GM12878 (cell line): Measurements from ENCODE around the gene CHMP1A. TPM values are rescaled to one million over a fixed set of nuclear protein-coding genes. Genes with fewer than 3 reads are reported as not detected.

Experiments
- ATAC-seq: fragments of 200-7000 bp; cut with Tn5 transposase; 3 replicates; pipeline ENCODE4 v1.9.1; 2020; ENCODE audit warnings: mild to moderate bottlenecking, moderate library complexity
- BruUV-seq: library from RNA; stranded (reverse); fragments of 400-500 nt; replicated peaks from 2 replicates; lab custom pipeline; 2021; lab: Mats Ljungman, UMichigan
- CTCF ChIA-PET: fragments of 300-600 bp; sonication (Branson Sonifier 250); formaldehyde crosslinking; extraction: SDS; loops from one replicate; lab custom pipeline; 2021; ENCODE audit warnings: inconsistent platforms; lab: Yijun Ruan, JAX
- POLR2A ChIA-PET: fragments of 350-600 bp; formaldehyde crosslinking; extraction: SDS; loops from one replicate; lab custom pipeline; 2021; ENCODE audit warnings: inconsistent platforms; lab: Charles Lee
- RAD21 ChIA-PET: fragments of 300-600 bp; sonication (Branson Sonifier 250); formaldehyde crosslinking; loops from one replicate; lab custom pipeline; 2023; ENCODE audit warnings: antibody characterized with exemption; ENCODE audit not compliant: unreplicated experiment; lab: Charles Lee
- SMC1A ChIA-PET: fragments of 300-600 bp; sonication (Branson Sonifier 250); formaldehyde crosslinking; loops from one replicate; lab custom pipeline; 2023; ENCODE audit not compliant: unreplicated experiment, uncharacterized antibody; lab: Charles Lee
- DNase-seq: peaks from one replicate; pipeline ENCODE4 v3.0.0-alpha.2; 2011; ENCODE audit warnings: low read depth, low spot score
- FAIRE-seq: peaks from 3 replicates; lab custom pipeline; 2011; peaks lifted over from hg19 to GRCh38; lab: Jason Lieb, UNC
- H2AFZ ChIP-seq: 2 replicates; pipeline ENCODE4 v1.6.0; 2011; ENCODE audit warnings: low read depth, low read length, control low read depth; ENCODE audit not compliant: control insufficient read depth
- H3K27ac ChIP-seq: 2 replicates; pipeline ENCODE4 v1.5.1; 2011; ENCODE audit warnings: control low read depth; ENCODE audit not compliant: control insufficient read depth, insufficient read depth
- H3K27me3 ChIP-seq, 2 experiments: replicated peaks in 1 of 2; 2 replicates each; pipeline versions ENCODE4 v1.6.0 to v1.6.1; 2011; ENCODE audit warnings: low read length in 1 of 2; ENCODE audit not compliant: control insufficient read depth in 2 of 2, insufficient read depth in 2 of 2
- H3K36me3 ChIP-seq, 2 experiments: 2 replicates each; pipeline ENCODE4 v1.5.1; 2011; ENCODE audit warnings: low read length in 1 of 2; ENCODE audit not compliant: control insufficient read depth in 2 of 2, insufficient read depth in 2 of 2
- H3K4me1 ChIP-seq: 2 replicates; pipeline ENCODE4 v1.6.1; 2011; ENCODE audit warnings: mild to moderate bottlenecking, low read length, moderate library complexity, mixed read lengths; ENCODE audit not compliant: control insufficient read depth, insufficient read depth
- H3K4me2 ChIP-seq: 2 replicates; pipeline ENCODE4 v1.6.0; 2011; ENCODE audit warnings: control low read depth; ENCODE audit not compliant: control insufficient read depth, insufficient read depth
- H3K4me3 ChIP-seq: fragments of 200-600 bp; sonication (generic); 2 replicates; pipeline ENCODE4 v1.5.1; 2016
- H3K79me2 ChIP-seq: 2 replicates; pipeline ENCODE4 v1.6.0; 2011; ENCODE audit warnings: low read length; ENCODE audit not compliant: control insufficient read depth, insufficient read depth
- H3K9ac ChIP-seq: 2 replicates; pipeline ENCODE4 v1.8.0; 2011; ENCODE audit warnings: low read length, control low read depth, mixed read lengths; ENCODE audit not compliant: control insufficient read depth, insufficient read depth
- H3K9me3 ChIP-seq: replicated peaks from 3 replicates; pipeline ENCODE4 v1.5.1; 2011; ENCODE audit warnings: mild to moderate bottlenecking, low read length; ENCODE audit not compliant: control insufficient read depth, insufficient read depth
- H4K20me1 ChIP-seq: 2 replicates; pipeline ENCODE4 v1.6.0; 2011; ENCODE audit not compliant: control insufficient read depth, insufficient read depth
- ASH2L ChIP-seq: fragments of 300-600, 200-600 bp; sonication (generic); IDR thresholded peaks from 2 replicates; pipeline ENCODE4 v1.6.1; 2017; ENCODE audit warnings: low read depth, mild to moderate bottlenecking, borderline replicate concordance
- ATF2 ChIP-seq: IDR thresholded peaks from 2 replicates; pipeline ENCODE4 v1.6.1; 2012; ENCODE audit warnings: low read length, inconsistent platforms
- BACH1 ChIP-seq: fragments of 450-650 bp; IDR thresholded peaks from 2 replicates; pipeline ENCODE4 v1.6.1; 2017; ENCODE audit warnings: mild to moderate bottlenecking, borderline replicate concordance
- BCLAF1 ChIP-seq: fragments of 450-650 bp; IDR thresholded peaks from 2 replicates; pipeline ENCODE4 v1.6.1; 2017; ENCODE audit warnings: antibody characterized with exemption, mild to moderate bottlenecking, moderate library complexity
- CEBPB ChIP-seq, 2 experiments: fragments of 150-350 bp in 1 of 2; IDR thresholded peaks; 2 replicates each; pipeline ENCODE4 v1.6.1; 2012 to 2014; ENCODE audit warnings: low read depth in 2 of 2, low read length in 2 of 2, borderline replicate concordance in 1 of 2, inconsistent platforms in 1 of 2
- EP300 ChIP-seq, 2 experiments: fragments of 150-350 bp in 1 of 2; IDR thresholded peaks; 2 replicates each; pipeline ENCODE4 v1.6.1; 2011 to 2012; ENCODE audit warnings: low read depth in 2 of 2, low read length in 2 of 2, borderline replicate concordance in 1 of 2, improper control_type of control experiment in 1 of 2, inconsistent platforms in 1 of 2; ENCODE audit not compliant: control insufficient read depth in 1 of 2
- IKZF1 ChIP-seq: fragments of 450-650 bp; conservative IDR thresholded peaks from 2 replicates; pipeline ENCODE4 v1.6.1; 2017; ENCODE audit warnings: antibody characterized with exemption, mild to moderate bottlenecking
- PBX3 ChIP-seq: IDR thresholded peaks from 2 replicates; pipeline ENCODE4 v1.6.1; 2011; ENCODE audit warnings: mild to moderate bottlenecking, low read depth, low read length, moderate library complexity; ENCODE audit not compliant: insufficient replicate concordance
- SMAD5 ChIP-seq: IDR thresholded peaks from 2 replicates; pipeline ENCODE4 v1.6.1; 2016; ENCODE audit warnings: antibody characterized with exemption, low read depth
- SMARCA5 ChIP-seq: fragments of 450-650 bp; IDR thresholded peaks from 2 replicates; pipeline ENCODE4 v1.6.1; 2017; ENCODE audit warnings: mild to moderate bottlenecking
- SP1 ChIP-seq: IDR thresholded peaks from one replicate; pipeline ENCODE4 v1.6.1; 2011; ENCODE audit warnings: low read depth, low read length
- TCF3 ChIP-seq: IDR thresholded peaks from 2 replicates; pipeline ENCODE4 v1.6.1; 2012; ENCODE audit warnings: low read depth, mild to moderate bottlenecking, low read length, borderline replicate concordance; ENCODE audit not compliant: insufficient read depth
- YBX1 ChIP-seq: fragments of 450-650 bp; IDR thresholded peaks from 2 replicates; pipeline ENCODE4 v1.6.1; 2016; ENCODE audit warnings: antibody characterized with exemption
- WGBS: methylation state at CpG from one replicate; pipeline ENCODE4 v1.1.6; 2016; ENCODE audit warnings: low lambda C conversion rate; ENCODE audit not compliant: insufficient replicate concordance, insufficient coverage; ENCODE audit errors: missing lambda C conversion rate; 5-methylcytosine and 5-hydroxymethylcytosine counted together
- in situ Hi-C: fragments of 300-500 bp; cut with MboI; formaldehyde crosslinking; loops from 9 replicates; pipeline ENCODE4 v1.14.3; 2018; ENCODE audit warnings: mixed read lengths
- intact Hi-C: fragments of 100-400 bp; cut with micrococcal nuclease; formaldehyde crosslinking; loops from one replicate; pipeline ENCODE4 v1.14.2; 2022; ENCODE audit not compliant: unreplicated experiment
- polyA plus RNA-seq, 11 experiments: library from polyadenylated mRNA; depleted of rRNA in 4 of 11; unstranded in 6 of 11; stranded (reverse) in 5 of 11; fragments of >200 nt; fragmentation: Nextera tagmentation in 4 of 11; fragmentation: Illumina TruSeq in 1 of 11; extraction: Ambion mirVana in 4 of 11; extraction: Trizol in 1 of 11; gene quantifications; 1 replicate in 1 of 11; 2 replicates in 10 of 11; pipeline versions ENCODE4 v1.2.1 to v1.2.3, GENCODE V29; 2011 to 2016; ENCODE audit warnings: inconsistent platforms in 2 of 11, missing spikeins in 2 of 11, low read depth in 1 of 11
- total RNA-seq, 4 experiments: library from RNA; depleted of rRNA in 3 of 4; stranded (reverse); fragments of >200 nt in 3 of 4; fragmentation: Illumina TruSeq in 1 of 4; extraction: Trizol in 1 of 4; gene quantifications; 2 replicates each; pipeline versions ENCODE4 v1.2.1 to v1.2.3, GENCODE V29; 2013 to 2021

The CHMP1A gene
- total and polyA plus RNA-seq, 10 of the 15 experiments (the other 5 are each of a cell fraction or from before 2014, with no cell fraction given): 1.0 to 86.7 (median 54.7) TPM

GRCh38 chr16:89623511-89624261 lies 33.8 kb downstream of the CHMP1A start:
- in situ Hi-C loops: no loop called here
- Histone ChIP-seq H4K20me1 (no peaks in the 10 kb centered on the region), H3K9ac (no peak overlapping the region), H3K4me2 (no peak overlapping the region), H3K9me3 (no peaks in the 10 kb centered on the region), H2AFZ (no peak overlapping the region), H3K4me3 (no peak overlapping the region), H3K4me1 (no peaks in the 10 kb centered on the region), H3K79me2 (no peaks in the 10 kb centered on the region), H3K36me3 (no peaks in the 10 kb centered on the region), H3K27me3 (0 out of 4 replicates have a peak, but pooled peaks cover 0 to 2% of the 10 kb centered on the region in 2 experiments), H3K27ac (no peak overlapping the region)
- RAD21 ChIA-PET: no interaction called here
- TF ChIP-seq PBX3: no peak
- no peak for TF ChIP-seq SP1
- TF ChIP-seq ASH2L: no peak
- TF ChIP-seq TCF3: no peak
- TF ChIP-seq ATF2: no peak
- TF ChIP-seq SMAD5: no peak
- TF ChIP-seq EP300 (IDR thresholded peaks at IDR 0.05; ENCODE audit: borderline replicate concordance in 1 of 2, control insufficient read depth in 1 of 2, low read depth in 2 of 2, low read length in 2 of 2): no peak
- no peak for TF ChIP-seq SMARCA5
- no peak for TF ChIP-seq IKZF1
- no peak for TF ChIP-seq BACH1
- no peak for TF ChIP-seq YBX1
- no peak for TF ChIP-seq BCLAF1
- TF ChIP-seq CEBPB (IDR thresholded peaks at IDR 0.05; ENCODE audit: borderline replicate concordance in 1 of 2, low read depth in 2 of 2, low read length in 2 of 2): no peak
- intact Hi-C loops: no loop called here
- CTCF ChIA-PET: no interaction called here
- POLR2A ChIA-PET: no interaction called here
- 48% methylated on average over 28 of the region's 28 CpGs for WGBS
- DNase-seq (no peak), ATAC-seq (no peak), FAIRE-seq (no peak)
- SMC1A ChIA-PET: no interaction called here
- no TSS peak for BruUV-seq
